GM18507 (cell line): ENCODE results near the gene CTAGE9.
"Not testable (repeated sequence)": the region's sequence is repeated elsewhere in the genome, so short reads cannot be mapped to it uniquely, and the experiment has no call there.

Experiments
- DNase-seq: peaks from one replicate; pipeline ENCODE4 v3.0.0; 2011; ENCODE audit warnings: low read depth; ENCODE audit not compliant: insufficient read length; ENCODE audit errors: extremely low spot score
- FAIRE-seq: peaks from 2 replicates; lab custom pipeline; 2011; peaks lifted over from hg19 to GRCh38; lab: Jason Lieb, UNC

Gene CTAGE9

DNA sequence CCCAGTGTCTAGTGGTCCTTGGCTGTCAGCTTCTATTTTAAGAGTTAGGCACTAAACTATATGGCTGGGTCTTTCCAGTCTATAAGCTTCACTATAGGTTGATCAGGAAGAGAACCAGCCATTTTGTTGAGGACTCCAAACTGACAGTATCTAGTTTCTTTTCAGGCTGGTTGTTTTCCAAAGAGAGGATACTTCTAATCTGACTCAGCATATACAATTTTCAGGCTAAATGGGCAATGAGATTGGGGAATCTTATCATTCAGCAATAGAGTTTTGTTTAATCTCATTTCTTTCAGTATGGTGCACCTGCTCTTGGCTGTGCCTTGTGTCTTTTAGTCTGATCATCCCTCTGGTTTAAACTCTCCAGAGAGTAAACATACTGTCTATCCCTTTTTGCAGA lies 20.4 kb upstream of the CTAGE9 start:
- DNase-seq (no peak), FAIRE-seq (no peak)

DNA sequence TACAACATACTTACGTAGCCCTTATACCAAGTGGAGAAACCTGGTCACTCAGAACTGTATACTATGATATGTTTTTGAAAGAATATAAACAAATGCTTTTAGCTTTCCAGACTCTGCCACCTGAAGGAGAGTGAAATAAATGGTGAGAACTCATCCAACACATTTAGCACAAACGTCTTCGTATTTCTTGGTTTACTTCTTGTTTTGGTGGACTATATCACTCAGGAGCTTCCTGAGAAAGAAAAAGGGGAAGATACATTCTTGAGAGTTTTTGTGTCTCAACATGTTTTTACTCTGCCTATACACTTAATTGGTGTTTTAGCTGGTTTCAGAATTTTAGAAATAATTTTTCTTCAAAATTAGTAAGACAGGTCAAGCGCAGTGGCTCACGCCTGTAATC lies 19.4 kb upstream of the CTAGE9 start:
- no peak for DNase-seq
- no peak for FAIRE-seq

DNA sequence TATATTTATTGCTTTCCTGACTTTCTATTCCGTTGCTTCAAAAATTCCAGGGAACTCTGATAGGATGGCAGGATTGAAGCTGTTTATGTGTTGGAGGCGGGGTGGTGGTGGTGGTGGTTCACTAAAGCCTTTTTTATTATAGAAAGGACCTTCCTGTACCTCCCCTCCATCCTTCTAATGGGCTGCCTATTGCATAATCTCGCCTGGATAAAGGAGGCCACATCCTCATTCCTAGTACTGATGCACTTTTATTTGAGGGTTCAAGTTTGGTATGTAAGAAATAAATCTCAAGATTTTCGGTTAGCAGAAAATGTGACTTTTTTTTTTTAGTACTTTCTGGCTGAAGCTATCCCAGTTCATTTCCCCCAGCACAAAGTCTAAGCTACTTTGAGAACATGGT lies 18.7 kb upstream of the CTAGE9 start:
- no peak for FAIRE-seq
- DNase-seq = no peak

DNA sequence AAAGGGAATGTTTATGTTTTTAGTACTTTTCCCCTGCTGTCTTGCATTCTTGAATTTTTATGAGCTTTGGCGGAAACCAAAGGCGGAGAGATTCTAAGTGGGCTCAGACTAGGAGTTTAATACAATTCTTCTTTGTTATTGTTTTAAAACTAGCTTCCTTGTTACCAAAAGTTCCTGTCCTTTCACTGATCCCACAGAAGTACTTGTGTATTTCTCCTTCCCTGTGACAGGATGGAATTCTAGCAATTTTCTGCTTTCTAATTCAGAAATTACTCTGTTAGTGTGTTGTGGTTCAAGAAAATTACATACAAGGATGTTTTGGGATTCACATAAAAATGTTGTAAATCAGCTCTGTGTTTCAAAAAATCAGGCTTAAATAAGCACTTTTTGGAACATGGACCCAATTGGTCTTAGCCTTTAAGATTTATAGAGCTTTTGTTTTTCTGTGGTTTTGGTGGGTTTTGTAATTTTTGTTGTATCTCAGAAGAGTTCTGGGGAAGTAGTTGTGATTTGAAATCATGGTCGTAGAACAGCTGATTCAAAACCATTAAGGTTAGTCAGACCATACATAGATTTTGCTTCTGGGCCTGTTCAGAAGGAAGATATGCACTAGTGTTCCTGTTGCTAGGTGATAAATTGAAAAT lies 17.6 kb upstream of the CTAGE9 start:
- FAIRE-seq (no peak), DNase-seq (no peak)

DNA sequence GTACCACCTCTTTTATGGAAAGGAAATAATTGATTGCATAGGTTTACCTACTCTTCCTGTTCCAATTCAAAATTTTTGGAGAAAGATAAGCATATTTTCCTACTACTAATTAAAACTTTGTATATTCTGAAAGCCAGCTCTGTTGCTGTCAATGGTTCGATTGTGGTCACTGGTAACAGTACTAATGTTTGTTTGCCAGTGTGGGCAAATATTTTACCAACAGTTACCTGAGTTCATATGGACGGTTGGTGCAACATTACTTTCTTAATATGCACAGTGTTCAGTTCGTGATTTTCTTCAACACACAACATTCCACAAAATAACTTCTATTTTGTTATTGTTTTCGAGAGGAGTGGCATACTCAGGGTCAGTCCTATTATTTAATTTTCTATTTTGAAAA lies 17.1 kb upstream of the CTAGE9 start:
- no peak for DNase-seq
- FAIRE-seq = no peak

DNA sequence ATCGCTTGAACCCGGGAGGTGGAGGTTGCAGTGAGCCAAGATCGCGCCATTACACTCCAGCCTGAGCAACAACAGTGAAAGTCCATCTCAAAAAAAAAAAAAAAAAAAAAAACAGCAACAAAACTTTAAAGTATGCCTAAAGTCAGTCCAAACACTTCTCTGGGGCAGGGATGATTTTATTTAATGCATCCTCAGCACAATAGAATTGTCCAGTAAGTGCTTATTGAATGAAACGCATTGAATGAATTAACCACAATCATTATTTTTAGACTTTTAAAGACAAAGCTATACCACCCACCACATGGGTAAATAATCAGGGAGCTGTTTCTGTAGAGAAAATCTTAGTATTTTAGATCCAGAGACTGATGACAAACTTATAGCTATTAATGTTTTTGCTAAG lies 16.6 kb upstream of the CTAGE9 start:
- no peak for FAIRE-seq
- DNase-seq = no peak

DNA sequence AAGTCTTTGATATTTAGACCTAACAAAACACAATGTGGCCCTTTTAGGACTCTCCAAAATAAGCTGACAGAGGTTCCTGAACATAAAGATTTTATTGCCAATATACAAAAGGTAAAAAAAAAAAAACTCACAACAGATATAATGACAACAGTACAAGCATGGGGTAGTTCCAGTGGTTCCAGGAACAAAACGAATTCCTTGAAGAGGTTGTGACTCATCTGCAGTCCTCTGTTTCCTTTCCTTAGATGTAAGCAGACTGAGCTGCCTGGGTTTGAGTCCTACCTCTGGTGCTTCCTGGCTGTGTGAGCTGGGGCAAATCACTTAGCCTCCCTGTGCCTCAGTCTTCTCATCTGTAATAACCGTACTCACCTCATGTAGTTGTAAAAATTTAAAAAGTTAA lies 13.3 kb upstream of the CTAGE9 start:
- DNase-seq (no peak), FAIRE-seq (no peak)

DNA sequence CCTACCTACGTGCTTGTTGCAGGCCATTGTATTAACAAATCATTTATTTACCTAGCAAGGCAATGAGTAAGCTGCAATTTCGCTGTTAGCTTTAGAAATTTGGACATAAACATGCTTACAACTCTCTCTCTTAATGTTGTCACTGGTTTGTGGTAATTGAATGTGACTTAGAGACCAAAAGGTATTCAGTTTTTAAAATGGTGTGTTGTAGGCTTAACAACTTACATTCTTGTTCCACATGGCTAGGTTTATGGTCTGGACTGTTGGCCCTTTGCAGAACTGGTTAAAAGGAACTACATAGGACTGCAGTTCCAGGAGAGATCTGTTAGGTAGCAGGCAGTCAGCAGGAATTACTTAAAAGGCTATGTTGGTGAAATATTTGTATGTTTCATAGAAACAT lies 10.3 kb upstream of the CTAGE9 start:
- DNase-seq = no peak
- FAIRE-seq = no peak

DNA sequence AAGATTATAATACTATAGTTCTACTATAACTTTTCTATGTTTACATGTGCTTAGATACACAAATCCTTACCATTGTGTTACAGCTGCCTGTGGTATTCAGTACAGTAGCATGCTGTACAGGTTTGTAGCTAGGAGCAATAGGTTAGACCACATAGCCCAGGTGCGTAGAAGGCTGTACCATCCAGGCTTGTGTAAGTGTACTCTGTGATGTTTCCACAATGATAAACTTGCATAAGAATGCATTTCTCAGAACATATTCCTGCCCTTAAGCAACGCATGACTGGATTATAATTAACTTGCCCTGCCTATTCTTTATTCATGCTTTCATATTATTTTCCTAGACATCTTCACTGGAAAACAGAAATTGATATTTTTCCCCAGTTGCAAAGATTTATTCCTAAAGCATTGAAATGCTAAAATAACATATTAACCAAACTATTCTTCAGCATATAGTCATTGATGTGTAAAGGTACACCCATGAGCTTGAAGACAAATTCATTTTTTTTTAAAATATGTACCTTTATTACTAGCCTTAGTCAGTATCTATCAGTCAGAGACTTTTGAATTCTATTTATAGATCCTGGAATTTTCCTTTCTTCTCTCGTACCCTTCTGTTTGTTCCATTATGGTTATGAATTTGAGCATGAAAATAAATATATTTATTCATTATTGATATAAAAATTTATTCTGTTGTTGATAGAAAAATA lies 7.2 kb upstream of the CTAGE9 start:
- DNase-seq (no peak), FAIRE-seq (no peak)

DNA sequence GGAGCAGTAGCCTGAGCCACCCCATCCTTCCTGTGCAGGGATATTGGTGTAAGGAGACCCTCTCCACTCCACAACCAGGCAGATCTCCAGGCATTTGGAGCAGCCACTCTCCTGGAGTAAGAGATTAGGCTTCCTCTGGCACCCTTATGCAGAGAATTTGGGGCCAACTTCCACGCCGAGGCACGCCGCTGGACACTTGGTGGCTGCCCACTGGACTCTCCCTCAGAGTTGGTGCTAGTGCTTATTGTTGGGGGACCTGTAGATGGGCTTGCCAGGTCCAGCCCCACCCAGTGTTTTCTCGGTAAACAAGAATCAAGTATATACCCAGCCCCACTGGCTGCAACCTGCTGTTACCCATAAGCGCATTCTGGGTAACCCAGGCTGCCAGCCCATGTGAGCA lies 4.8 kb upstream of the CTAGE9 start:
- DNase-seq, FAIRE-seq: not testable (repeated sequence)

DNA sequence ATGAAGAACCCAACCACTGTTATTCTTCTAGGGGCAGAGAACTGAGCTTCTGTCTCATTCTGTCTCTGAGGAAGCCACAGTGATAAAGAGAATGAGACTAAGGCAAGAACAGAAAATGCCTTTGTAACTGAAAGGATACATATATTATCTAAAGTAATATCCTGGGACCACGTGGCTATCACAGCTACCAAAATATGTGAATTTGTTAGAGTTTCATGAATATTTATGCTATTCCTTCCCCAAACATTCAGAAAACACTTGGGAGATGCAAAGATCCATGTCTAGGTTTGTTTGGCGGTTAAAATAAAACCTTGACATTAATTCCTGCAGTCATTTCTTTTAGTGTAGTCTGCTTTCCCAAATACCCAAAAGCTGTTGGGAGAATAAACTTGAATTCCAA lies 6.9 kb downstream of the CTAGE9 start:
- DNase-seq, FAIRE-seq: not testable (repeated sequence)

DNA sequence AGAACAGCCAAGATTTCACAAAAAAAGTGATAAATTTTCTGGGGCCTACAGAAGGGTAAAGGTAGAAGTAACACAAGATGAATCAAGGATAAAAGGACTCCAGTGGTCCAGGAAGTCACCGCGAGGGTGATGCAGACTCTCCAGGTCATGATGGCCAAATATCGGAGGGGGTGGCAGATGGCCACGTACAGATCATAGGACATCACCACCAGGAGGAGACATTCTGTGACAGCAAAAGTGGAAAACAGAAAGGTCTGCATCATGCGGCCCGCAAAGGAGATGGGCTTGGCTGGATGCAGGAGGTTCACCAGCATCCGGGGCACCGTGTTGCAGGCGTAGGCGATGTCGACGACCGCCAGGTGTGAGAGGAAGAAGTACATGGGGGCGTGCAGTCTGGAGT lies 10.0 kb downstream of the CTAGE9 start:
- not testable (repeated sequence) for DNase-seq, FAIRE-seq

DNA sequence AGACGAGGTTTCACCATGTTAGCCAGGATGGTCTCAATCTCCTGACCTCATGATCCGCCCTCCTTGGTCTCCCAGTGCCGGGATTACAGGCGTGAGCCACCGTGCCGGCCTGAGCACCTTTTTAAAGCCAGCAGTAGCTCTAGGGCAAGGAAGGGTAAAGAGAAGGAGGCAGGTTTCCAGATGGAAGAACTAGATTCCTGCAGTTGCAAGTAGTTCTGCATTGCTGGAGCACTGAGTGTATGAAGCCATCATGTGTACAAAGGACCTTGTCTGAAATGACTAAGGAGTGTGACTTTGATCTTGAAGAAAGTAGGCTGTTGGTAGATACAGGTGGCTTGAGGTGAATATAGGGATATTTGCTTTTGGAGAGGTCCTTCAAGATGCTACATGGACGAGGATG lies 13.9 kb downstream of the CTAGE9 start:
- DNase-seq = no peak
- FAIRE-seq = no peak

DNA sequence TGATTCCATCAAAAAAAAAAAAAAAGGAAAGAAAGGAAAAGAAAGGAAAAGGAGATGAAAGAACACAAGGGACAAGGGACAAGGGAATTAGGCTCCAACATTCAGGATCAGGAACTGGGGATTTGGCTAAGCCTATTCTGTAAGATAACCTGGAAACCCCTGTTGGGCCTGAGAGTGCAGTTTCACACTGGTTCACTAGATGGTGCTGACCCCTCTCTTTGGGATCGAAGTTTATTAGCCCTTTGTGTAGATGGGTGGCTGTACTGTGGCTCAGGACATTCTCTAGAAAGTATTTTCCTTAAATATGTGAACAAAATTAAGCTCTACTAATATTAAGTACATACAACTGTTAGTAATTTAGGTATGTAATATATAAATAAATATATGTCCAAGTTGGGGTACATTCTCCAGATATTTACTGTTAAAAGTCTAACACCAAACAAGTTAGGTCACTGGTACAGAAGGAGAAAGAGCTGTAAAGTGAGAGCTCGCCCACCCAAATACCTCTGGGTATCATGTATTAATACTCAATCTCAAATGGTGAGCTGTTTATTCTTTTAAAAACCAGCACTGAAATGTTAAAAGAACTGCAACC lies 15.9 kb downstream of the CTAGE9 start:
- DNase-seq = no peak
- FAIRE-seq = no peak

DNA sequence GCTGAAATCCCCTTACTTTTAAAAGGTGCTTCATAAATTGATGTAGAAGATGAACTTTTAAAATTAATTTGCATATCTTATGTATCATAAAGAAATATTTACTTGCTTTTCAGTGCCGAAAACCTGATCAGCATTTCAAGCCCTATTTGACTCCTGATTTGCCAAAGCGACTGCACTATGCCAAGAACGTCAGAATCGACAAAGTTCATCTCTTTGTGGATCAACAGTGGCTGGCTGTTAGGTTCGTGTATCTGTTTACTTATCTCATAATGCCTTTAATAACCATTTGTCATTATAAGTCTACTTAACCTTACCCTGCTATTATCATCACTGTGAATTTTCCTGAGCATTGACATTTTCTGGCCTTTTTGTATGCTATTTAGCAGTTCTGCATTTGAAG lies 17.4 kb downstream of the CTAGE9 start:
- DNase-seq = no peak

DNA sequence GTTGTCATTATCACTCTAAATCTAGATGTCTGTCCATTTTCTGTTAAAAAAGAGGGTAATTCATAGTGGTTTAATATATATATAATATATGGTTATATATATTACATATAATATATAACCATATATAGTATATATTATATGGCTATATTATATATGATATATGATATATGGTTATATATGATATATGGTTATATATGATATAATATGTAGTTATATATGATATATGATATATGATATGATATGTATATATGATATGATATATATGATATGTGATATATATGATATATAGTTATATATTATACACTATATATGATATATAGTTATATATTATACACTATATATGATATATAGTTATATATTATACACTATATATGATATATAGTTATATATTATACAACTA lies 18.2 kb downstream of the CTAGE9 start:
- FAIRE-seq (no peak), DNase-seq (no peak)

More for the DNA sequence above, 17.4 kb downstream of the CTAGE9 start:
- FAIRE-seq = no peak

DNA sequence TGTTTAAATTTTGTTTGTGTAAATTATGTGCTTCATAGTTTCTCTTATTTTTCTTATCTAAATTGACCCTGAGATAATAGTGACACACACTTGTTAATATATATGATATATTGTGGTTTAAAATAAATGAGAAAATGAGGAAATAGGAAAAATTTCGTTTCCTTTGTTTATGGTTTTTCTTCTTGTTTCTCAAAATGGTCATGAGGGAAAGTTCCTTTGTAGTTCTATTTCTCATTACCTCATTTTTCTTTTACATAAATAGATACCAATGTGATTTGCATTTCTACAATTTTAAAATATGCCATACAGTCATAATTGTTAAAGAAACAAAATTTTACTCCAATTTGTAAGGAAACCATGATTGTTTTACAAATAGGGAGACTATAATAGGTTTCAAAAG lies 18.8 kb downstream of the CTAGE9 start:
- FAIRE-seq (no peak), DNase-seq (no peak)

DNA sequence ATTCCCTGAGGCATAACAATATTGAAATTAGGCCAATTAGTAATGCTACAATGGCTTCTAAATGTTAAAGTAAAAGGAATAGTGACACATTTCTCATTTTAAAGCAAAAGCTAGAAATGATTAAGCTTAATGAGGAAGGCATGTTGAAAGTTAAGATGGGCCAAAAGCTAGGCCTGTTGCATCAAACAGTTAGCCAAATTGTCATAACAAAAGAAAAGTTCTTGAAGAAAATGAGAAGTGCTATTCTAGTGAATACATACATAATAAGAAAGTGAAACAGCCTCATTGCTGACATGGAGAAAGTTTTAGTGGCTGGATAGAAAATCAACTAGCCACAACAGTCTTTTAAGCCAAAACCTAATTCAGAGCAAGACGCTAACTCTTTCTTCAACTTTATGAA lies 22.5 kb downstream of the CTAGE9 start:
- DNase-seq = no peak
- peak; percentile 92 for FAIRE-seq

DNA sequence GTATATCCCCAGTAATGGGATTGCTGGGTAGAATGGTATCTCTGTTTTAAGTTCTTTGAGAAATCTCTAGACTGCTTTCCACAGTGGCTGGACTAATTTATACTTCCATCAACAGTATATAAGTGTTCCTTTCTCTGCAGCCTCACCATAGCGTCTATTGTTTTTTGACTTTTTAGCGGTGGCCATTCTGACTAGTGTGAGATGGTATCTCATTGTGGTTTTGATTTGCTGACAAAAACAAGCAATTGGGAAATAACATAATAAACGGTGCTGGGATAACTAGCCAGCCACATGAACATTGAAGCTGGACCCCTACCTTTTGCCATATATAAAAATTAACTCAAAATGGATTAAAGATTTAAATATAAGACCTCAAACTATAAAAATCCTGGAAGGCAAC lies 23.8 kb downstream of the CTAGE9 start:
- no peak for FAIRE-seq
- DNase-seq = no peak

DNA sequence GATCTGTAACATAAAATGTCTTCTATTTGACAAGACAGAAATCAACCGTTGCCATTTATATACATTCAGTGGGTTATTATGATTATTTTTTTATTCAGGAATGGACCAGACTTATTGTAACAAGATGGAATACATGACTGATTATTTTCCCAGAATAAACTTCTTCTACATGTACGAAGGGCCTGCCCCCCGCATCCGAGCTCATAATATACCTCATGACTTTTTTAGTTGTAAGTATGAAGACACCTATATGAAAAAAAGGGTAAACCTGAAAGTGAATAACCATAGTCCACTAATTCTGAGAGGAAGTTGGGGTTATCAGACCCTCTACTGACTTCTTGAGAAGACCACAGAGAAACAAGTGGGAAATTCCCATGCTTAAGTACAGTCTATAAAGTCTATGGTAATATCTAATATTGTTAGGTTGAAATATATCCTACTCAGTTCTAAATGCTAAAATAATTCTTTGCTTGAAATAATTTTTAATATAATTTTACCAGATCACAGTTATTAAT lies 25.5 kb downstream of the CTAGE9 start:
- no peak for DNase-seq
- peak; percentile 63 for FAIRE-seq

DNA sequence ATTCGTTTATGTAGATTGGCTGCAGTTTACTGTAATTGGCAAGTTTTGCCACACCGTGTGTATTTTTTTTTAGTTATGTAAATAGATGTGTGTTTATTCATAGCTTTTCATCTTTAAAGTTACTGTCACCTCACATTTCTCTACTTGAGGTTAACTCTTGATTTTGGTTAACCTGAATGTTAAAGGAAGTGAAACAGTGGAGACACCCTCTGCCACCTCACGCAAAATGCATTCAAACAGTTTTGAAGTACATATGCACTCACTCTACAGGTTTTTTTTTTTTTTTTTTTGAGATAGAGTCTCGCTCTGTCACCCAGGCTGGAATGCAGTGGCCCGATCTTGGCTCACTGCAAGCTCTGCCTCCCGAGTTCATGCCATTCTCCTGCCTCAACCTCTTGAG lies 27.3 kb downstream of the CTAGE9 start:
- DNase-seq (no peak), FAIRE-seq (peak; percentile 75)
